GM18502 (cell line): Measurements from ENCODE around the gene S100A8.

Source experiments
- ATAC-seq: cut with Tn5 transposase; IDR thresholded peaks from one replicate; pipeline ENCODE4 v1.9.1; 2021; ENCODE audit warnings: mild to moderate bottlenecking; ENCODE audit not compliant: unreplicated experiment, poor library complexity

S100A8 gene

DNA sequence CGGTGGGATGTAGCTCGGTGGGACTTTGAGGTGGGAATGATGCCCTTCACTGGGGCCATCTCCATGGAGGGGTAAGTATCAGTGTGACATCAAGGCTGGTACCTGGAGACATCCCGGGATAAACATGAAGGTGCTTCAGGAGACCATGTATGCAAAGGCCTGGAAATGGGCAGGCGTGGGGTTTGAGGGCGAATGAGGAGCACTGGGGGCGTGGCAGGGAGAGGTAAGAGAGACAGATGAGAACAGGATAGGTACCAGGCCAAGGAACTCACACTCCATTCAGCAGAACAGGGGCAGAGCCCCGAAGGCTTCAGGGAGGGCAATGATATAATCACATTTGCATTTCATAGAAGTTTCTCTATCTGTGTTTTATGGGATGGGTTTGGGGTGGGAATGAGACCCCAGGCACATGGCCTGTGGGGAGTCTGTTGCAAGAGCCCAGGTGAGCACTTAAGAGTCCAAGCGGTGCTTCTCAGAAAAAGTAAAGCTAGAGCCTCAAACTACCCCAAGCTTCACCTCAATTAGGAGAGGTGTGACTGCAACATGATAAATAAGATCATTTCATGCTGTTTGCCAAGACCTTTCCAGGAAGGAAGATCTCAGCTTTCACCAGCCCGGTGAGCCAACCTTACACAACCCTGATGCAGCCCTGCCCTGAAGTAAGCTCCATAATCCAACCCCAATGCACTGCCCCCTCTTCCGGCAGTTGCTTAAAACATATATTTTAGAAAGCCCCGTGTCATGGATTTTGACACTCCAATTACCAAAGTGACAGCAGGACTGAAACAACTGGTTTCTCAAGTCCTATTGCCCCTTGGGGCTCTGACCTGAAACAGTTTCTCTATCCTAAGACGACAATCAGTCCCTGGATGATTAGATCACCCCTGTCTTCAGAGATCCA lies 25.9 kb downstream of the S100A8 start:
- ATAC-seq, result no peak

DNA sequence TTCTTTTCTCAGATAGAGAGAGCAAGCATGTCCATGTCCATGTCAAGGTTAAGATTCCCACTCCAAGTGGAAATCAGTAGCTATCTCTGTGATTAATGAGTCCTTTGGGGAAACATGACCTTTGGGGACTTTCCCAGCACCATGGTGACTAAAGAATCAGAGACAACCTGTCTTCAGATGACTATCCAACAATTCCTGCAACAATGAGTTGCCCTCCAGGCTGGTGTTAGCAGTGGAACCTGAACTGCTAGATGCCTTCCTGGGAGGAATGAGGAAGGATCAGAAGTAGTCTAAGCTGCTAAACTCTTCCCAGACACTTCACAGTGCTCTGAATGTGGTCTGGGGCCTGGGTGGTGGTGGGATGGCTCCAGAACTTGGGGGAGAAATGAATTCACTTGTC lies 26.7 kb downstream of the S100A8 start:
- no peak for ATAC-seq

DNA sequence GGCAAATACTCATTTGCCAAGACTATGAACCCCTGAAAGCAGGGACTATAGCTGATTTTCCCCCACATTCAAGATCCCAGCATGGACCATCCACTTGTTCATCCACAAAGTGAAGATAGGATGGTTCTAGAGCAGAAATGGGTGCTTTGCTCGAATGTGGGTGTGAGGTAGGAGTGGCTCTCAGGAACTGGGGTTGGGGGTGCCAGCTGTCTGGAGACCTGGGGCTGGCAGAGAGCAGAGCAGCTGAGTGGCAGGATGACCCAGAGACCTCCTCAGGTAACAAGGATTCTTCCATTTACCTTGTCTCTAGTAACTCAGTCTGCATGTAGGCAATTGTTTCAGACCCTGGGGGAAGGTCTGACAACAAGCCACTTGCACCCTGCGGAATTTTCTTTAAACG lies 27.2 kb downstream of the S100A8 start:
- no peak for ATAC-seq

DNA sequence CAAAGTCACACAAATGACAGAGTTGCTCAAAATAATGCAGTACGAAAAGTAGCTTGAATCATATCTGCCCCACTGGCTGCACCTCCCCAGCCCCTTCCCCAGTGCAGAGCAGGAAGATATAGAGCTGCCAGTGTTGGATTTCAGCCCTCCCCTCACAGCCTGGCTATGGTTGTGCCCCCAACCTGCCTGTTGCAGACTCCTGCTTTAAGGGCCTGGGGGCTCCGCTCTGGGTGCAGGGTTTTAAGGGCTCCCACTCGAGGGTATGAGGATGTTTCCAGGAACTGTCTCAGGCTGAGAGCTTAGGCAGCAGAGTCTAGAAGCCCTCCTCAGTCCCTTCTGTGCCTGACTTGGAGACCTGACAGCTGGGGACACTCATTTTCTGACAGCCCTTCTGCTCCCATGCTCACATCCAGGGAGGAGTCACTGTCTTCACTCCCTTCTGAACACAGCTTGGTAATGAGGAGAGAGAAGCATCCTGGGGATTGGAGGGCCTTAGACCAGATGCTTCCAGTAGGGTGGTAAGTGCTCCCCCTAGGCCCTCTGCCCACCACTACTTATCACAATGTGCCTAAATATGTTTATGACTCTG lies 28.6 kb downstream of the S100A8 start:
- ATAC-seq, result no peak

DNA sequence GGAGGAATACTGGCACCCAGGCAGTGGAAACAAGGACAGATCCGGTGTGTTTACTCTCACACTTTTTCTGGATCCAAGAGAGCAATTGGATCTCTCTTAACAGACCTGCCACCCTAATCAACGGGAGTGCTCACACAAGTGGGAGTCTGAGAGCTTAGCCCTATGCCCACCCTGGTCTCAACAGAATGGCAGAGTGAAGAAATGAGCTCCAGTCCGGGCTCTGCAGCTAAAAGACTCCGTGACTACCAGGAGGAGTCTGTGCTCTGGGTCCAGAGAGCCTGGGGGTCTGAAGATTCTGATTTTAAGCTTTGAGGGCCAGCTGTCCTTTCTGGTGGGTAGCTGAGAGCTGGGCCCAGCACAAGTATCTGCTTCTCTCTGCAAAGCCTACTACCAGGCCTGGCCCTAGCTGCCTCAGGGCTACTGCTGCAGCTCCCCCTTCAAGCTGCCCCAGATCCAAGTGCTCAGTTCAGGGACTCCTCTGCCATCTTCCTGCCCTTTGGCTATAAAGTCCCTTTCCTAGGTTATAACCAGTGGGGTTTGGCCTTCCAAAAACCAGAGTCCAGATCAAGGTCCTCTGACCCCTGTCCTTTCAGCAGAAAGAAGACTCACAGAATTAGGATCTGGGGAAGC lies 29.3 kb downstream of the S100A8 start:
- ATAC-seq, result no peak

DNA sequence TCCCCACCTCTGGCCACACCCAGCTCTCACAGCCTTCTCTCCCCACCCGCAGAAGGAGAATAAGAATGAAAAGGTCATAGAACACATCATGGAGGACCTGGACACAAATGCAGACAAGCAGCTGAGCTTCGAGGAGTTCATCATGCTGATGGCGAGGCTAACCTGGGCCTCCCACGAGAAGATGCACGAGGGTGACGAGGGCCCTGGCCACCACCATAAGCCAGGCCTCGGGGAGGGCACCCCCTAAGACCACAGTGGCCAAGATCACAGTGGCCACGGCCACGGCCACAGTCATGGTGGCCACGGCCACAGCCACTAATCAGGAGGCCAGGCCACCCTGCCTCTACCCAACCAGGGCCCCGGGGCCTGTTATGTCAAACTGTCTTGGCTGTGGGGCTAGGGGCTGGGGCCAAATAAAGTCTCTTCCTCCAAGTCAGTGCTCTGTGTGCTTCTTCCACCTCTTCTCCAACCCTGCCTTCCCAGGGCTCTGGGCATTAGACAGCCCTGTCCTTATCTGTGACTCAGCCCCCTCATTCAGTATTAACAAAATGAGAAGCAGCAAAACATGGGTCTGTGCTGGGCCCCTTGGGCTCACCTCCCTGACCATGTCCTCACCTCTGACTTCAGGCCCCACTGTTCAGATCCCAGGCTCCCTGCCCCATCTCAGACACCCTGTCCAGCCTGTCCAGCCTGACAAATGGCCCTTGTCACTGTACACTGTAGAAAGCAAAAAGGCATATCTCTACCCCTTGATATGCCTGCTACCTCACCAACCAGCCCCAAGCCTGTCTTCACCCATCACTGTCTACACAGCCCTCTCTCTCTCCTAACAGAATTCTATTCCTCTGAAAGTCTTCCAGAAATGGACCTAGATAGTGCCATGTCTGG lies 30.0 kb downstream of the S100A8 start:
- ATAC-seq, result no peak

DNA sequence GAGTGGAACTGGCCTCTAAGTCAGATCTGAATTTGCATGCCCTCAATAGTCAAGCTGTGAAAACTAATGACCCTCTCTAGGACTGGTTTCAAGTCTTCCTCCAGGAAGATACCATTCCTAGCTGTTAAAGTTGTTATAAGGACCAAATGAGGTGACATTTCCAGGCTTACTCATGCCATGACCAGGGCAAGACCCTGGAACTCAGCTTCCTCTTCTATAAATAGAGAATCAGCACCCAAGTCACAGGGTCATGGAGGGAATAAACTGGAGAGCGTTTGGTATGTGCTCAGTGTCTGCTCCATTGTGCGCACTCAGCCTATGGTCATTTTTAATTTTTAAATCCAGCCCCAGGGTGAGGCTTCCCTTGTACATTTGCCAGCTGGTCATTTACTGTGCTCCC lies 30.7 kb downstream of the S100A8 start:
- ATAC-seq, result no peak

DNA sequence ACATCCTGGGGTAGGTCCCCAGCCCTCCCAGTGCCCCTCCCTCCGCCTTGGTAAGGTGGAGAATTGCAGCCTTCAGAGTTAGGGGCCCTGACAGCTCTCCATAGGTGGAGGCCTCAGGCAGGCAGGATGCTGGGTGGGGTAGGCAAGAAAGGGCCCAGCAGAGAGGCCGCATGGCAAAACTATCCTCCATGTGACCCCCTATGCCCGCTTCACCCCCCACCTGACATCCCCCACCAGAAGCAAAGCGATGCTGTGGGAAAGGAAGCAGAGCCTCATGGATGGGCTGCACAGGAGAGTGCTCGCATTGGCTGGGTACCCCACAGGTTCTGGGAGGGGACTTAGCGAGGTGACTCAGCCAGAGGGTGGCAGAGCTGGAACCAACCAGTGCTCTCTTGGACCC lies 31.6 kb downstream of the S100A8 start:
- ATAC-seq, result no peak

DNA sequence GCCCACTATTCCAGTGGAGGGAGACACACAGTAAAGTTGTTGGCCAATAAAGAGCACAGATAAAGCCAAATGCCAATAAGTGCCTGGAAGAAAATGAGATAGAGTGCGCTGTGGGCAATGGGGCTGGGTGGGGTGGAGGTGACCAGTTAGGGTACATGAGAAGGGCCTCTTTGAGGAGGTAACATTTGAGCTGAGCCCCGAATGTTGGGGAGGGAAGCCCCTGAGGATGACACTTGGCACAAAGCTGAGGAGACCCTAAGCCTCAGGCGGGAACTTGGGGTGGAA lies 32.2 kb downstream of the S100A8 start:
- ATAC-seq, result no peak

DNA sequence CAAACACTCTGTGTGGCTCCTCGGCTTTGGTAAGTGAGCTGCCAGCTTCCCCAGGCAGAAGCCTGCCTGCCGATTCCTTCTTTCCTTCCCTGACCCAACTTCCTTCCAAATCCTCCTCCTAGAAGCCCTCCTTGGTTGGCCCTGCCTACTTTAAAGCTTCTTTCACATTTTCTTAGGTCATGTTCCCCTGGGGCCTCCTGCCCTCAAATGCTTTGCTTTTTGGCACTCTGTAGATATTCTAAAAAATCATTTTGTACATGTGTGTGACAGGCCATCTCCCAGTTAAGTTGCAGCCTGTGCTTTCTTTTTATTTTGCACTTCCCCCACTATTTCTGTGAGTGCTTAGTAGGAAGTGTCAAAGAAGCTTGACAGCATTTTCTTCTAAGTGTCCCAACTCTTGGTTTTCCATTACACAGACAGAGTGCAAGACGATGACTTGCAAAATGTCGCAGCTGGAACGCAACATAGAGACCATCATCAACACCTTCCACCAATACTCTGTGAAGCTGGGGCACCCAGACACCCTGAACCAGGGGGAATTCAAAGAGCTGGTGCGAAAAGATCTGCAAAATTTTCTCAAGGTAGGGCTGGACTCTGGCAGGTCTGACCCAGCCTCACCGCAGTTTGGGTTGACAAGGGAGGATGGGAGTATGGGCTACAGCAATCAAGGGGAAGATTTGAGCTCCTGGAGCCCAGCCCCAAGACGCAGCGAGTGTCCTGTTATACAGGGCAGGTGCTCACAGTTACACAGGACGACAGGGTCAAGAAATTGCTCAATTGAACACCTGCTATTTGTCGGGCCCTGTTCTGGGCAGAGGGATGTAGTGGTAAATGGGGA lies 32.8 kb downstream of the S100A8 start, which contains the start of gene S100A9:
Gene S100A9, plus strand, starts transcription at position 2 of the 838 bp plus-strand sequence. Its CDS starts 430 bp downstream, at position 432.
- no peak for ATAC-seq

DNA sequence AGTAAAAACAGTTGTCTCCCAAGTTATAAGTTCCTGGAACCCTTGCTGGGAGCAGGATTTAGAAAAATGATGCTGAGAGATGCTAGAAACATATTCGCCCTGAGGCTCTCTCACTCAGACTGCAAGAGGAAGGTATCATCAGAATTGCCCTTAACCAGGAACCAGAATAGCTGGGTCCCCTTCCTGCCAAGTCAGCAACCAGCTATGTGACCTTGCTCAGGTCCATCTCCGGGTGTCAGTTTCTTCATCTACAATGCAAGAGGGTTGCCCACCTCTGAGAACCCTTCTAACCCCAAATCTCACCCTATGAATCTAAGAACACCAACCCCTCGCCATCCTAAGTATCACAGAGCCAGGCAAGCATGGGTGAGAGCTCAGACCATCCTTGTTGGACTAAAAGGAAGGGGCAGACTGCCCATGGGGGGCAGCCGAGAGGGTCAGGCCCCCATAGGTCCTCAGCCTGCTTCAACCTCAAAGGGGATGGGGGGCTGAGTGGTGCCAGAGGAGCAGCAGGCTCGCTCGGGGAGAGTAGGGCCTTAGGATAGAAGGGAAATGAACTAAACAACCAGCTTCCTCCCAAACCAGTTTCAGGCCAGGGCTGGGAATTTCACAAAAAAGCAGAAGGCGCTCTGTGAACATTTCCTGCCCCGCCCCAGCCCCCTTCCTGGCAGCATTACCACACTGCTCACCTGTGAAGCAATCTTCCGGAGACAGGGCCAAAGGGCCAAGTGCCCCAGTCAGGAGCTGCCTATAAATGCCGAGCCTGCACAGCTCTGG lies 33.6 kb downstream of the S100A8 start:
- ATAC-seq, result no peak

DNA sequence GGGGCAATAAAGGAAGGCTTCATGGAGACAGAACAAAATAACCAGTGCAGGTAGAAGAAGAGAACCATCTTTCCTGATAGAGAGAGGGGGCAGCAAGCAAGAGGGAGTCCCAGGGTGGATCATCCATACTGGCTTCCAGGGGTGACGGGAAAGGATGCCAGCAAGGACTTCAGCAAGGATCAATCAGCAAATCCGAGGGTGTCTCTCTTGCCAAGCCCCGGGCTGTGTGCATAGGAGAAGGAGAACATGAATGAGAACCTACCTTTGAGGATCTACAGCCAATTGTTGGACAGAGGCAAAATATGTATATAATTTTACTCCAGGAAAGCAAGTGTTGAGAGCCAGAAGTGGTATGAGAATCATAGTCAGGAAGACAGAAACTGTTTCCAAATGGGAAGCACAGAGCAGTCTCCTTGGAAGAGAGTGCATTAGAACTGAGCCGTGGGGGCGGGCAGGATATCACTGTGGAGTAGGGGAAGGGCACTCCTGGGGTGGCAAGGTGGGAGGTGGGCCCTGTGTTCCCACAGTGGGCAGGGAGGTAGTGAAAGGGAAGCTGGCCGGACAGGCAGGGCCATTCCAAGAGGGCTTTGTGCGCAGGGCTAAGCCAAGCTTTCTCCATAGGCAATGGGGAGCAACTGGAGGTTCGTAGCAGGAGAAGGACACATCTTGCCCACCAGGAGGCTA lies 34.3 kb downstream of the S100A8 start:
- ATAC-seq, result no peak

DNA sequence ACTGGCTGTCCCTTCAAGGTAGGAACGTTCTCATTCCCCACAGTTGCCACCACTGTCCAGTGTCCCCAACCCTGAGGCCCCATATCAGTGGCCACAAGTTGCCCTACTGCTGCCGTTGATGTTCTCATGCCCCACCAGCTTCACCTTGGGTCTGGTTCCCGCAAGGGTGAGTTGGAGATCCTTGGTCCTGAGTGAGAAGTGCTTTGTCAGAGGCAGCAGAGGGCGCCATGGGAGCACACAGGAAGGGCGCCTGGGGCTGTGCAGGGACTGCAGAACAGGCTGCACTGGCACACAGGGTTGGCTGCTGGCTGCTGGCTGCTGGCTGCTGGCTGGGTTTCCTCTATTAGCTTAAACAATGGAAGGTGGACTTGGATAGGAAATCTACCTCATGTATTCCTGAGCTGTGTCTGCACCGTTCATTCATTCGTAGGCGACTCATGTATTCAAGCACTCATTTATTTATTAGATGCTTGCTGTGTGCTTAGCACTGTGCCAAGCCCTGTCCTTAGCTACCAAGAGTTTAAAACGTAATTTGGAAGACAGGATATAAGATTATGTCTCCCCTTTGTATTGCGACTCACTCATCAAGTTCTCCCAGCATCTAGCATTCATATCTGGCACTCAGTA lies 35.3 kb downstream of the S100A8 start:
- no peak for ATAC-seq

DNA sequence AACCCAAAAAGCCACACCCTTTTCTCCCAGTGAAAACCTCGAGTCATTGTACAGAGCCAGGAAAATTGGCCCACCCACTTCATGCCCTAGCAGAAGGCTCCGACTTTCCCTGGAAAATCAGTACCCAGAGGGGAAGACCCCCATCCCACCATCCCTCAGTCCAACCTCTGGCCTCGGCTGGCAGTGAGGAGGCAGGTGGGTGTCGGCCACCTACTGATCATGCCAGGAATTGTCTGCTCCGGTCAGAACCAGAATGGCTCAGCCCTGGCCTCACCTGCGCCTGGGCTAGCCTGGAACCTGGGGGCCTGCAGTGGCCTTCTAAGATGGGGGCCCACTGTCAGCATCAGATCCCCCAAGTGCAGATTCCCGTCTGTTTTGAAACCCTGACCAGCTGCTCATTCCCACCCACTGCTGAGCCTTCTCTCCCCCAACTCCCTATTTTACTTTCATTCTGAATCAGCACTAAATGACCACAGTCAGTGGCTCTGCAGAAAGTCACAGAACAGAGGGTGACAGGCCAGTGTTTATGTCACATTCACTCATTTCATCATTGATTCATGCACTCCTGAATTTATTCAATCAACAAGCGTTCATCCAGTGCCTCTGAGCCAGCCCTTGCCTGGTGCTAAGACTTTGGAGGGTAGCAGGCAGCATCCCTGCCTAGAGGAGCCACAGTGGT lies 36.2 kb downstream of the S100A8 start:
- ATAC-seq, result no peak

DNA sequence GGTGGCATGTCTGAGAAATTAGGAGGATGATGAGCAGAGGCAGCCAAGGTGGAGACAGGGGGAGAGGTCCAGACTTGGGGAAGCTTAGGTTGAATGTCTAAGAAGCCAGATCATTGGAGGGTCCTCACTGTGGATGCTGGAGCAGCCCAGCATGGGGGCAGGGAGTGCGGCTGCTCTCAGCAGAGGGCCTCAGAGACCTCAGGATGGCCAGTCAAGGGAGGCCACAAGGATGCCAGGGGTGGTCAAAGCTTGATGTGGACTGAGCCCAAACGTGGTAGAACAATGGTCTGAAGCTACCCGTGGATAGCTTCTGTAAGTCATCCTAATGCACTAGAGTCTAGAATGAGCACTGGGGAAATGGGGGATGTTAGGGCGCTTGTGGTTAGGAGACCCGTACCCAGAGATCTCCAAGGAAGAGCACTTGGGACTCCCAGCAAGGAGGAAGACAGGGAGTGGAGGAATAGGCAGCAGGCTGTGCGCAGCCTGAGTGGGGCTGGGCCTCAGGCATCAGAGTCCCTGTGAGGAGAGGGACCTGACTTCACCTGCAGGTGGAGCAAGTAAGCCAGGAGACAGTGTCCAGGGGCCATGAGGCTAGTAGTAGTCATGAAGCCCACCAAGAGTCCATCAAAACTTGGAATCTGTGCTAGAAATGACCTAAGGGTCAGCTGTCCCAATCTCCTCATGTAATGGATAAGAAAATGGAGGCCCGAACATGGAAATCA lies 37.5 kb downstream of the S100A8 start:
- no peak for ATAC-seq

DNA sequence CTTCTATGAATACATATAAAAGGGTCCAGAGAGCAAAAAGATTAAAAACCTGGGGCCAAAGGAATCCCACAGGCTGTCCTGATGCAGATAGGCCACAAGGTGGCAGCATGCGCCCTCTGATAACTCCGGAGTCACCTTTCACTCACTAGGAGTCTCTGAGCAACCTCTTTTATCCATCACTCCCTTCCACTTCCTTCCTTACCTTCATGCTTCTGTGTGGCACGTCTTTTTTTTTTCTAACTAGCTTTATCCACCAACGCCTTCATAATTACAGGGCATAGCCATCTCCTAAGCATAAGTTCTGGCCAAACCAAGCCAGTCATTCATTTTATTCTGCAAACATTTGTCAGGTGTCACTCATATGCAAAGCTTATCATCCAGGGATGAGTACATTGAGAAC lies 38.4 kb downstream of the S100A8 start:
- ATAC-seq, result no peak
